ENCODE results near the gene NRCAM. TPM values are rescaled to one million over a fixed set of nuclear protein-coding genes. Genes with fewer than 3 reads are reported as not detected.

Gene NRCAM
- total RNA-seq, 6 experiments from 2014 or later, result 0.27 to 0.51 (median 0.40) TPM

GRCh38 chr7:108224387-108224786, 231.8 kb downstream of the NRCAM start:
- Mint-ChIP-seq H3K4me1 (ENCODE audit: low read depth) (peaks cover 25% of the 10 kb centered on the region), H3K9me3 (no peaks in the 10 kb centered on the region), H3K27me3 (ENCODE audit: insufficient read depth) (no peaks in the 10 kb centered on the region), H3K27ac (no peak overlapping the region), H3K4me3 (no peak overlapping the region), H3K36me3 (ENCODE audit: low read depth) (no peaks in the 10 kb centered on the region)
- no peak for TF ChIP-seq CTCF (IDR thresholded peaks at IDR 0.05)
- DNase-seq, result no peak

GRCh38 chr7:108222236-108222892, 233.9 kb downstream of the NRCAM start:
- peak; percentile 38 for DNase-seq
- no peak overlapping the region; the same call in 1 of the 2 replicates for H3K4me3 Mint-ChIP-seq
- H3K27me3 Mint-ChIP-seq (ENCODE audit: insufficient read depth), result no peaks in the 10 kb centered on the region
- no peaks in the 10 kb centered on the region for H3K36me3 Mint-ChIP-seq (ENCODE audit: low read depth)
- H3K4me1 Mint-ChIP-seq (ENCODE audit: low read depth), result peaks cover 19% of the 10 kb centered on the region
- TF ChIP-seq CTCF (IDR thresholded peaks at IDR 0.05), result no peak
- H3K27ac Mint-ChIP-seq, result peak overlapping the region; percentile 61; the same call in 1 of the 2 replicates
- no peaks in the 10 kb centered on the region for H3K9me3 Mint-ChIP-seq

- H3K27ac Mint-ChIP-seq, result peak overlapping the region; percentile 77
- no peaks in the 10 kb centered on the region for H3K36me3 Mint-ChIP-seq (ENCODE audit: low read depth)
- TF ChIP-seq CTCF (IDR thresholded peaks at IDR 0.05), result no peak
- DNase-seq, result peak; percentile 35
- H3K9me3 Mint-ChIP-seq, result no peaks in the 10 kb centered on the region
- no peak overlapping the region for H3K4me3 Mint-ChIP-seq
- peaks cover 18% of the 10 kb centered on the region for H3K4me1 Mint-ChIP-seq (ENCODE audit: low read depth)
- H3K27me3 Mint-ChIP-seq (ENCODE audit: insufficient read depth), result peaks cover 2% of the 10 kb centered on the region
Observed at GRCh38 chr7:108211382-108212201, 244.6 kb downstream of the NRCAM start.

GRCh38 chr7:108210796-108211195, 245.4 kb downstream of the NRCAM start:
- H3K36me3 Mint-ChIP-seq (ENCODE audit: low read depth), result no peaks in the 10 kb centered on the region
- H3K9me3 Mint-ChIP-seq, result no peaks in the 10 kb centered on the region
- no peak for DNase-seq
- H3K27me3 Mint-ChIP-seq (ENCODE audit: insufficient read depth), result peaks cover 5% of the 10 kb centered on the region; the same call in 1 of the 2 replicates
- peaks cover 18% of the 10 kb centered on the region for H3K4me1 Mint-ChIP-seq (ENCODE audit: low read depth)
- no peak for TF ChIP-seq CTCF (IDR thresholded peaks at IDR 0.05)
- H3K27ac Mint-ChIP-seq, result peak overlapping the region; percentile 77
- no peak overlapping the region for H3K4me3 Mint-ChIP-seq

- Mint-ChIP-seq H3K27me3 (ENCODE audit: insufficient read depth) (peaks cover 5% of the 10 kb centered on the region; the same call in 1 of the 2 replicates), H3K36me3 (ENCODE audit: low read depth) (no peaks in the 10 kb centered on the region), H3K27ac (no peak overlapping the region), H3K4me3 (no peak overlapping the region), H3K4me1 (ENCODE audit: low read depth) (peaks cover 5% of the 10 kb centered on the region; the same call in 1 of the 2 replicates), H3K9me3 (no peaks in the 10 kb centered on the region)
- DNase-seq, result no peak
- TF ChIP-seq CTCF (IDR thresholded peaks at IDR 0.05), result no peak
Observed at GRCh38 chr7:108205311-108205710, 250.9 kb downstream of the NRCAM start.
